GM12878 (cell line): ENCODE data around the gene CEP126. TPM values are rescaled to one million over a fixed set of nuclear protein-coding genes. Genes with fewer than 3 reads are reported as not detected.

Source experiments
- ATAC-seq: fragments of 200-7000 bp; cut with Tn5 transposase; 3 replicates; pipeline ENCODE4 v1.9.1; 2020; ENCODE audit warnings: mild to moderate bottlenecking, moderate library complexity
- BruUV-seq: library from RNA; stranded (reverse); fragments of 400-500 nt; replicated peaks from 2 replicates; lab custom pipeline; 2021; lab: Mats Ljungman, UMichigan
- CTCF ChIA-PET: fragments of 300-600 bp; sonication (Branson Sonifier 250); formaldehyde crosslinking; extraction: SDS; loops from one replicate; lab custom pipeline; 2021; ENCODE audit warnings: inconsistent platforms; lab: Yijun Ruan, JAX
- POLR2A ChIA-PET: fragments of 350-600 bp; formaldehyde crosslinking; extraction: SDS; loops from one replicate; lab custom pipeline; 2021; ENCODE audit warnings: inconsistent platforms; lab: Charles Lee
- RAD21 ChIA-PET: fragments of 300-600 bp; sonication (Branson Sonifier 250); formaldehyde crosslinking; loops from one replicate; lab custom pipeline; 2023; ENCODE audit warnings: antibody characterized with exemption; ENCODE audit not compliant: unreplicated experiment; lab: Charles Lee
- SMC1A ChIA-PET: fragments of 300-600 bp; sonication (Branson Sonifier 250); formaldehyde crosslinking; loops from one replicate; lab custom pipeline; 2023; ENCODE audit not compliant: unreplicated experiment, uncharacterized antibody; lab: Charles Lee
- DNase-seq: peaks from one replicate; pipeline ENCODE4 v3.0.0-alpha.2; 2011; ENCODE audit warnings: low read depth, low spot score
- FAIRE-seq: peaks from 3 replicates; lab custom pipeline; 2011; peaks lifted over from hg19 to GRCh38; lab: Jason Lieb, UNC
- H2AFZ ChIP-seq: 2 replicates; pipeline ENCODE4 v1.6.0; 2011; ENCODE audit warnings: low read depth, low read length, control low read depth; ENCODE audit not compliant: control insufficient read depth
- H3K27ac ChIP-seq: 2 replicates; pipeline ENCODE4 v1.5.1; 2011; ENCODE audit warnings: control low read depth; ENCODE audit not compliant: control insufficient read depth, insufficient read depth
- H3K27me3 ChIP-seq, 2 experiments: replicated peaks in 1 of 2; 2 replicates each; pipeline versions ENCODE4 v1.6.0 to v1.6.1; 2011; ENCODE audit warnings: low read length in 1 of 2; ENCODE audit not compliant: control insufficient read depth in 2 of 2, insufficient read depth in 2 of 2
- H3K36me3 ChIP-seq, 2 experiments: 2 replicates each; pipeline ENCODE4 v1.5.1; 2011; ENCODE audit warnings: low read length in 1 of 2; ENCODE audit not compliant: control insufficient read depth in 2 of 2, insufficient read depth in 2 of 2
- H3K4me1 ChIP-seq: 2 replicates; pipeline ENCODE4 v1.6.1; 2011; ENCODE audit warnings: mild to moderate bottlenecking, low read length, moderate library complexity, mixed read lengths; ENCODE audit not compliant: control insufficient read depth, insufficient read depth
- H3K4me2 ChIP-seq: 2 replicates; pipeline ENCODE4 v1.6.0; 2011; ENCODE audit warnings: control low read depth; ENCODE audit not compliant: control insufficient read depth, insufficient read depth
- H3K4me3 ChIP-seq: fragments of 200-600 bp; sonication (generic); 2 replicates; pipeline ENCODE4 v1.5.1; 2016
- H3K79me2 ChIP-seq: 2 replicates; pipeline ENCODE4 v1.6.0; 2011; ENCODE audit warnings: low read length; ENCODE audit not compliant: control insufficient read depth, insufficient read depth
- H3K9ac ChIP-seq: 2 replicates; pipeline ENCODE4 v1.8.0; 2011; ENCODE audit warnings: low read length, control low read depth, mixed read lengths; ENCODE audit not compliant: control insufficient read depth, insufficient read depth
- H3K9me3 ChIP-seq: replicated peaks from 3 replicates; pipeline ENCODE4 v1.5.1; 2011; ENCODE audit warnings: mild to moderate bottlenecking, low read length; ENCODE audit not compliant: control insufficient read depth, insufficient read depth
- H4K20me1 ChIP-seq: 2 replicates; pipeline ENCODE4 v1.6.0; 2011; ENCODE audit not compliant: control insufficient read depth, insufficient read depth
- BHLHE40 ChIP-seq, 2 experiments: fragments of 450-650 bp in 1 of 2; IDR thresholded peaks; 2 replicates each; pipeline ENCODE4 v1.6.1; 2011 to 2017; ENCODE audit warnings: low read depth in 2 of 2, borderline replicate concordance in 1 of 2, improper control_type of control experiment in 1 of 2, low read length in 1 of 2, mild to moderate bottlenecking in 1 of 2
- BRCA1 ChIP-seq: IDR thresholded peaks from 2 replicates; pipeline ENCODE4 v1.6.1; 2011; ENCODE audit warnings: low read depth, low read length, improper control_type of control experiment
- CBX3 ChIP-seq: fragments of 200-600 bp; sonication (generic); IDR thresholded peaks from 2 replicates; pipeline ENCODE4 v1.6.1; 2016; ENCODE audit warnings: low read depth, borderline replicate concordance
- CEBPB ChIP-seq, 2 experiments: fragments of 150-350 bp in 1 of 2; IDR thresholded peaks; 2 replicates each; pipeline ENCODE4 v1.6.1; 2012 to 2014; ENCODE audit warnings: low read depth in 2 of 2, low read length in 2 of 2, borderline replicate concordance in 1 of 2, inconsistent platforms in 1 of 2
- CHD4 ChIP-seq: fragments of 200-600 bp; sonication (generic); IDR thresholded peaks from 2 replicates; pipeline ENCODE4 v1.6.1; 2016; ENCODE audit warnings: mild to moderate bottlenecking
- FOXK2 ChIP-seq: fragments of 450-650 bp; IDR thresholded peaks from 2 replicates; pipeline ENCODE4 v1.6.1; 2017; ENCODE audit warnings: mild to moderate bottlenecking, moderate library complexity
- GABPA ChIP-seq: IDR thresholded peaks from 2 replicates; pipeline ENCODE4 v1.6.1; 2014; ENCODE audit warnings: antibody characterized with exemption, low read depth, mild to moderate bottlenecking, inconsistent platforms
- MXI1 ChIP-seq: fragments of 150-350 bp; IDR thresholded peaks from 2 replicates; pipeline ENCODE4 v1.6.1; 2011; ENCODE audit warnings: low read depth, mild to moderate bottlenecking, inconsistent platforms, low read length, improper control_type of control experiment
- MYB ChIP-seq: fragments of 150-350 bp; IDR thresholded peaks from 2 replicates; pipeline ENCODE4 v1.6.1; 2014; ENCODE audit warnings: mild to moderate bottlenecking, low read depth, low read length, borderline replicate concordance
- RCOR1 ChIP-seq: conservative IDR thresholded peaks from 2 replicates; pipeline ENCODE4 v1.6.1; 2012; ENCODE audit warnings: low read depth, low read length, improper control_type of control experiment
- RUNX3 ChIP-seq: IDR thresholded peaks from 2 replicates; pipeline ENCODE4 v1.6.1; 2012; ENCODE audit warnings: low read length, inconsistent platforms
- SMAD1 ChIP-seq: fragments of 450-650 bp; IDR thresholded peaks from 2 replicates; pipeline ENCODE4 v1.6.1; 2018; ENCODE audit warnings: mild to moderate bottlenecking, low read depth; ENCODE audit not compliant: partially characterized antibody
- STAT3 ChIP-seq: IDR thresholded peaks from 2 replicates; pipeline ENCODE4 v1.6.1; 2011; ENCODE audit warnings: low read depth, low read length, improper control_type of control experiment
- ZBED1 ChIP-seq: IDR thresholded peaks from 2 replicates; pipeline ENCODE4 v1.6.1; 2016; ENCODE audit warnings: borderline replicate concordance
- ZNF24 ChIP-seq: fragments of 450-650 bp; IDR thresholded peaks from 2 replicates; pipeline ENCODE4 v1.6.1; 2017; ENCODE audit warnings: antibody characterized with exemption, mild to moderate bottlenecking
- WGBS: methylation state at CpG from one replicate; pipeline ENCODE4 v1.1.6; 2016; ENCODE audit warnings: low lambda C conversion rate; ENCODE audit not compliant: insufficient replicate concordance, insufficient coverage; ENCODE audit errors: missing lambda C conversion rate; 5-methylcytosine and 5-hydroxymethylcytosine counted together
- in situ Hi-C: fragments of 300-500 bp; cut with MboI; formaldehyde crosslinking; loops from 9 replicates; pipeline ENCODE4 v1.14.3; 2018; ENCODE audit warnings: mixed read lengths
- intact Hi-C: fragments of 100-400 bp; cut with micrococcal nuclease; formaldehyde crosslinking; loops from one replicate; pipeline ENCODE4 v1.14.2; 2022; ENCODE audit not compliant: unreplicated experiment
- polyA plus RNA-seq, 11 experiments: library from polyadenylated mRNA; depleted of rRNA in 4 of 11; unstranded in 6 of 11; stranded (reverse) in 5 of 11; fragments of >200 nt; fragmentation: Nextera tagmentation in 4 of 11; fragmentation: Illumina TruSeq in 1 of 11; extraction: Ambion mirVana in 4 of 11; extraction: Trizol in 1 of 11; gene quantifications; 1 replicate in 1 of 11; 2 replicates in 10 of 11; pipeline versions ENCODE4 v1.2.1 to v1.2.3, GENCODE V29; 2011 to 2016; ENCODE audit warnings: inconsistent platforms in 2 of 11, missing spikeins in 2 of 11, low read depth in 1 of 11
- total RNA-seq, 4 experiments: library from RNA; depleted of rRNA in 3 of 4; stranded (reverse); fragments of >200 nt in 3 of 4; fragmentation: Illumina TruSeq in 1 of 4; extraction: Trizol in 1 of 4; gene quantifications; 2 replicates each; pipeline versions ENCODE4 v1.2.1 to v1.2.3, GENCODE V29; 2013 to 2021
- TF ChIP-seq, protein P1 (sequence below): IDR thresholded peaks from 2 replicates; pipeline ENCODE4 v1.6.1; 2012; ENCODE audit warnings: low read depth, low read length, improper control_type of control experiment

Gene CEP126
- total and polyA plus RNA-seq, 10 of the 15 experiments (the other 5 are each of a cell fraction or from before 2014, with no cell fraction given): 0.01 TPM; not detected in 8

GRCh38 chr11:102026959-102027358, 112.1 kb downstream of the CEP126 start:
- TF ChIP-seq RCOR1 (no peak), CBX3 (no peak), BRCA1 (no peak), MXI1 (no peak), FOXK2 (no peak), MYB (no peak), ZBED1 (no peak), GABPA (no peak), CHD4 (no peak), STAT3 (no peak), SMAD1 (no peak), BHLHE40 (IDR thresholded peaks at IDR 0.05; ENCODE audit: borderline replicate concordance in 1 of 2, low read depth in 2 of 2, low read length in 1 of 2) (no peak), CEBPB (IDR thresholded peaks at IDR 0.05; ENCODE audit: borderline replicate concordance in 1 of 2, low read depth in 2 of 2, low read length in 2 of 2) (no peak), RUNX3 (no peak), ZNF24 (no peak)
- TF ChIP-seq, protein P1, sequence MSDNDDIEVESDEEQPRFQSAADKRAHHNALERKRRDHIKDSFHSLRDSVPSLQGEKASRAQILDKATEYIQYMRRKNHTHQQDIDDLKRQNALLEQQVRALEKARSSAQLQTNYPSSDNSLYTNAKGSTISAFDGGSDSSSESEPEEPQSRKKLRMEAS: no peak
- WGBS: 0% methylated on average over 2 of the region's 2 CpGs
- POLR2A ChIA-PET: no interaction called here
- Histone ChIP-seq H3K27ac (no peak overlapping the region), H4K20me1 (no peaks in the 10 kb centered on the region), H3K4me2 (no peak overlapping the region), H3K36me3 (no peaks in the 10 kb centered on the region), H3K4me3 (no peak overlapping the region), H3K9ac (no peak overlapping the region), H2AFZ (no peak overlapping the region), H3K27me3 (no peaks in the 10 kb centered on the region), H3K9me3 (no peaks in the 10 kb centered on the region), H3K4me1 (no peaks in the 10 kb centered on the region), H3K79me2 (no peaks in the 10 kb centered on the region)
- ATAC-seq (no peak), DNase-seq (no peak), FAIRE-seq (no peak)
- in situ Hi-C loops (no loop called here), intact Hi-C loops (no loop called here)
- RAD21 ChIA-PET: interaction anchor here (1.0 kb wide), 1 partner anchor 19 kb away, joined by 3 read pairs; no protein-coding TSS in a partner anchor
- BruUV-seq: no TSS peak
- CTCF ChIA-PET: interaction anchor here (4.7 kb wide), 1 partner anchor 20 kb away, joined by 22 read pairs; no protein-coding TSS in a partner anchor
- SMC1A ChIA-PET: interaction anchor here (0.8 to 1.2 kb wide), 2 partner anchors 14 to 31 kb away, joined by 3 read pairs; no protein-coding TSS in a partner anchor
